CD14-positive monocyte (primary cell): ENCODE results near the gene ZNF774. TPM values are rescaled to one million over a fixed set of nuclear protein-coding genes. Genes with fewer than 3 reads are reported as not detected.

Experiments
- DNase-seq, 3 donors: peaks; one replicate each; pipeline ENCODE4 v3.0.0-alpha.2; 2011 to 2022
- H2AFZ ChIP-seq: 2 replicates; pipeline ENCODE4 v1.6.0; 2012; ENCODE audit warnings: mild to moderate bottlenecking, low read depth, low read length, inconsistent platforms; ENCODE audit not compliant: insufficient read depth, poor library complexity, severe bottlenecking
- H3K27ac ChIP-seq, 2 donors: 1 replicate in 1 of 2; 2 replicates in 1 of 2; pipeline ENCODE4 v1.5.1; 2012 to 2013; ENCODE audit warnings: low read length in 2 of 2, control low read depth in 1 of 2, inconsistent platforms in 1 of 2, low read depth in 1 of 2, mild to moderate bottlenecking in 1 of 2
- H3K27me3 ChIP-seq, 2 donors: one replicate each; pipeline versions ENCODE4 v1.6.0 to v1.6.1; 2011 to 2013; ENCODE audit warnings: low read length in 2 of 2; ENCODE audit not compliant: control insufficient read depth in 2 of 2, insufficient read depth in 2 of 2
- H3K36me3 ChIP-seq, 2 donors: replicated peaks in 1 of 2; 1 replicate in 1 of 2; 2 replicates in 1 of 2; pipeline versions ENCODE4 v1.5.1 to v1.6.1; 2012 to 2013; ENCODE audit warnings: low read length in 2 of 2, control low read depth in 1 of 2, inconsistent platforms in 1 of 2, mild to moderate bottlenecking in 1 of 2; ENCODE audit not compliant: insufficient read depth in 2 of 2, control insufficient read depth in 1 of 2
- H3K4me1 ChIP-seq, 2 donors: 1 replicate in 1 of 2; 2 replicates in 1 of 2; pipeline versions ENCODE4 v1.5.1 to v1.6.1; 2012 to 2013; ENCODE audit warnings: low read length in 2 of 2, control low read depth in 1 of 2, inconsistent platforms in 1 of 2, mild to moderate bottlenecking in 1 of 2, moderate library complexity in 1 of 2; ENCODE audit not compliant: insufficient read depth in 2 of 2, control insufficient read depth in 1 of 2
- H3K4me2 ChIP-seq: replicated peaks from 2 replicates; pipeline ENCODE3; 2012; ENCODE audit warnings: low read length, moderate library complexity, mild to moderate bottlenecking; ENCODE audit not compliant: poor library complexity, severe bottlenecking; ENCODE audit errors: extremely low read depth
- H3K4me3 ChIP-seq, 3 experiments: fragments of 200-600 bp in 1 of 3; sonication (generic) in 1 of 3; replicated peaks in 1 of 3; 1 replicate in 2 of 3; 2 replicates in 1 of 3; pipeline ENCODE4 v1.5.1; 2011 to 2013; ENCODE audit warnings: low read length in 3 of 3, mild to moderate bottlenecking in 3 of 3, control low read depth in 2 of 3, low read depth in 2 of 3, inconsistent platforms in 1 of 3, moderate library complexity in 1 of 3
- H3K79me2 ChIP-seq: 2 replicates; pipeline ENCODE4 v1.6.0; 2012; ENCODE audit warnings: mild to moderate bottlenecking, control low read depth, inconsistent platforms, low read length, moderate library complexity; ENCODE audit not compliant: insufficient read depth
- H3K9ac ChIP-seq: 2 replicates; pipeline ENCODE4 v1.6.0; 2017; ENCODE audit warnings: low read length, mild to moderate bottlenecking; ENCODE audit not compliant: insufficient read depth, poor library complexity, severe bottlenecking
- H3K9me3 ChIP-seq, 2 donors: replicated peaks in 1 of 2; 1 replicate in 1 of 2; 2 replicates in 1 of 2; pipeline versions ENCODE4 v1.5.1 to v1.6.1; 2012 to 2013; ENCODE audit warnings: low read length in 2 of 2, control low read depth in 1 of 2; ENCODE audit not compliant: control insufficient read depth in 1 of 2, insufficient read depth in 1 of 2
- H4K20me1 ChIP-seq: 2 replicates; pipeline ENCODE4 v1.6.0; 2012; ENCODE audit warnings: mild to moderate bottlenecking, low read length, control low read depth, moderate library complexity; ENCODE audit not compliant: insufficient read depth
- H3K27ac Mint-ChIP-seq, 7 donors: one replicate each; pipeline ENCODE4 v1.8.0; 2020; ENCODE audit warnings: mild to moderate bottlenecking in 7 of 7, mixed read lengths in 7 of 7, moderate library complexity in 6 of 7, inconsistent platforms in 2 of 7
- H3K27me3 Mint-ChIP-seq, 3 donors: one replicate each; pipeline ENCODE4 v1.8.0; 2021 to 2022; ENCODE audit warnings: low read depth in 3 of 3, mild to moderate bottlenecking in 3 of 3, mixed read lengths in 3 of 3, moderate library complexity in 3 of 3, inconsistent platforms in 1 of 3
- H3K36me3 Mint-ChIP-seq, 2 donors: one replicate each; pipeline ENCODE4 v1.8.0; 2020; ENCODE audit warnings: mixed read lengths in 2 of 2, inconsistent platforms in 1 of 2, mild to moderate bottlenecking in 1 of 2
- H3K4me1 Mint-ChIP-seq: one replicate; pipeline ENCODE4 v1.8.0; 2020; ENCODE audit warnings: mild to moderate bottlenecking, mixed read lengths
- H3K4me3 Mint-ChIP-seq, 2 donors: one replicate each; pipeline ENCODE4 v1.8.0; 2020; ENCODE audit warnings: mild to moderate bottlenecking in 2 of 2, mixed read lengths in 2 of 2, moderate library complexity in 1 of 2
- H3K9me3 Mint-ChIP-seq, 7 donors: one replicate each; pipeline ENCODE4 v1.8.0; 2020 to 2022; ENCODE audit warnings: mixed read lengths in 7 of 7, mild to moderate bottlenecking in 6 of 7, moderate library complexity in 6 of 7, inconsistent platforms in 2 of 7
- WGBS: methylation state at CpG from one replicate; pipeline ENCODE4 v1.1.5; 2013; ENCODE audit warnings: missing lambda C conversion rate; ENCODE audit not compliant: insufficient coverage; 5-methylcytosine and 5-hydroxymethylcytosine counted together
- intact Hi-C, 2 donors: fragments of 100-400 bp; cut with micrococcal nuclease; formaldehyde crosslinking; loops; one replicate each; pipeline versions ENCODE4 v1.15.0 to v1.15.1; 2023
- polyA plus RNA-seq, 3 donors: library from polyadenylated mRNA; depleted of rRNA in 1 of 3; unstranded in 2 of 3; stranded (reverse) in 1 of 3; fragments of 300-500 nt in 2 of 3; fragments of >200 nt in 1 of 3; fragmentation: Illumina TruSeq in 2 of 3; gene quantifications; 1 replicate in 2 of 3; 2 replicates in 1 of 3; pipeline ENCODE4 v1.2.3, GENCODE V29; 2012 to 2021
- TF ChIP-seq, protein P1 (sequence below): fragments of 200-600 bp; IDR thresholded peaks from one replicate; pipeline ENCODE4 v1.8.0; 2022; ENCODE audit warnings: antibody characterized with exemption, mild to moderate bottlenecking

ZNF774 gene
- polyA plus RNA-seq, 3 donors = 0.12 to 0.23 TPM; not detected in 1

DNA sequence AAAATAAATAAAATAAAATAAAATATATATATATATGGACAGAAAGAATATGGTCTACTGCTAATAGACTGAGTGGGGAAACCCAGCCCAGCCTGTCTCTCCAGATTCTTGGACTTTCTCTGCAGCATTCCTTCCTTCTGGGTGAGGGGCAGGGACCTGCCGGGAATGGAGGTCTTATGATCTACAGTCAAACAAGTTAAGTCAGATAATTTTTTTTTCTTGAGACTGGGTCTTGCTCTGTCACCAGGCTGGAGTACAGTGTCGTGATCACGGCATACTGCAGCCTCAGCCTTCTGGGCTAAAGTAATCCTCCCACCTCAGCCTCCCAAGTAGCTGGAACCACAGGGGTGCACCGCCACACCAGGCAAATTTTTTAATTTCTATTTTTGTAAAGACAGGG lies 33.5 kb upstream of the ZNF774 start:
- TF ChIP-seq, protein P1, sequence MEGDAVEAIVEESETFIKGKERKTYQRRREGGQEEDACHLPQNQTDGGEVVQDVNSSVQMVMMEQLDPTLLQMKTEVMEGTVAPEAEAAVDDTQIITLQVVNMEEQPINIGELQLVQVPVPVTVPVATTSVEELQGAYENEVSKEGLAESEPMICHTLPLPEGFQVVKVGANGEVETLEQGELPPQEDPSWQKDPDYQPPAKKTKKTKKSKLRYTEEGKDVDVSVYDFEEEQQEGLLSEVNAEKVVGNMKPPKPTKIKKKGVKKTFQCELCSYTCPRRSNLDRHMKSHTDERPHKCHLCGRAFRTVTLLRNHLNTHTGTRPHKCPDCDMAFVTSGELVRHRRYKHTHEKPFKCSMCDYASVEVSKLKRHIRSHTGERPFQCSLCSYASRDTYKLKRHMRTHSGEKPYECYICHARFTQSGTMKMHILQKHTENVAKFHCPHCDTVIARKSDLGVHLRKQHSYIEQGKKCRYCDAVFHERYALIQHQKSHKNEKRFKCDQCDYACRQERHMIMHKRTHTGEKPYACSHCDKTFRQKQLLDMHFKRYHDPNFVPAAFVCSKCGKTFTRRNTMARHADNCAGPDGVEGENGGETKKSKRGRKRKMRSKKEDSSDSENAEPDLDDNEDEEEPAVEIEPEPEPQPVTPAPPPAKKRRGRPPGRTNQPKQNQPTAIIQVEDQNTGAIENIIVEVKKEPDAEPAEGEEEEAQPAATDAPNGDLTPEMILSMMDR = no peak
- Mint-ChIP-seq H3K9me3 (no peaks in the 10 kb centered on the region), H3K4me3 (no peak overlapping the region), H3K4me1 (peaks cover 11% of the 10 kb centered on the region), H3K27ac (no peak overlapping the region), H3K27me3 (peaks cover 0 to 2% (median 1%) of the 10 kb centered on the region in 3 donors), H3K36me3 (no peaks in the 10 kb centered on the region)
- no peak for DNase-seq
- Histone ChIP-seq H3K36me3 (no peaks in the 10 kb centered on the region), H2AFZ (no peak overlapping the region), H3K4me2 (no peak overlapping the region), H3K4me1 (peaks cover 6 to 7% of the 10 kb centered on the region in 2 donors), H3K9ac (no peak overlapping the region), H3K9me3 (no peaks in the 10 kb centered on the region), H3K4me3 (no peak overlapping the region), H3K27me3 (no peaks in the 10 kb centered on the region), H3K79me2 (no peaks in the 10 kb centered on the region), H3K27ac (no peak overlapping the region), H4K20me1 (no peaks in the 10 kb centered on the region)
- 93% methylated on average over 3 of the region's 4 CpGs for WGBS
- intact Hi-C loops = no loop called here

DNA sequence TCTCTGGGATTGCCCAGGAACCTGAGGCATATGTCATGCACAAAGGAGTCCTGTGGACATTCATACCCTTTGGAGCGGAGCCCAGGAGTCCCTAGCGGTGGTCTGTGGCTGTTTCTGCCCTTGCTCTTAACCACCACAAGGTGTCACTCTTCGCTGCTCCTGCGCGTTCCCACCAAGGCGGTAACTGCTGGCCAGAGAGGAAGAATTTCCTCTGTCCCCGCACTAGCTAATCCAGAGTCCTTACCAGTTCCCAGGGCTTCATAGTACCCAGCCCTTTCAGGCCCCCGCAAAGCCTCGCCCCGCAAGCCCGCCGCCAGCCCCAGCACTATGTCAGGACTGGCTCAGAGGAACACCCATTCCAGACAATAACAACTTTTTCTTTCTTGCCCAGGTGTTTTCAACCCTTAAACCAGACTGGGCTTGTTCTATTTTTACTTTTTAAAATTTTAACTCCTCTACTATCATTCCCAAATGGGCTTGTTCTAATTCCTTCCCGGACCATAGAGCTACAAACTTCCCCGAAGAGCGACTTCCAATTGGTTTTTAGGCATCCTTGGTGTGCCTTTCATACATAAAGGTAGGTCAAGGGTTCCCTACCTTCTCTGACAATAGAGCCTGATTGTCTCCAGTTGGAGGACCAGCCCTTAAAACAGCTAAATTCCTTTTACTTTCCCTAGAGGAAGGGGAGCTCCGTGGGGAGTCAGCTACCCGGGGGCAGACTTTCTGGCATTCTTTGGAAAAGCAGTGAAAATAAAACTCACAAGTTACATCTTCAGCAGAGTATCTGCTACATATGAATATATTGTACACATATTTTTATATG lies 31.8 kb upstream of the ZNF774 start:
- Histone ChIP-seq H3K9me3 (no peaks in the 10 kb centered on the region), H3K36me3 (no peaks in the 10 kb centered on the region), H4K20me1 (no peaks in the 10 kb centered on the region), H3K27me3 (no peaks in the 10 kb centered on the region), H3K4me2 (peak overlapping the region; percentile 54), H3K27ac (no peak overlapping the region), H3K4me1 (peaks cover 7% of the 10 kb centered on the region in 2 donors), H3K79me2 (no peaks in the 10 kb centered on the region), H3K9ac (no peak overlapping the region), H2AFZ (peak overlapping the region; percentile 80), H3K4me3 (peak overlapping the region in 1 of 3 experiments; percentile 30)
- H3K4me1 Mint-ChIP-seq = peaks cover 10% of the 10 kb centered on the region
- TF ChIP-seq, protein P1 = peak; percentile 91
- 3% methylated on average over 12 of the region's 17 CpGs for WGBS
- no peaks in the 10 kb centered on the region for H3K9me3 Mint-ChIP-seq
- peaks cover 0 to 3% (median 3%) of the 10 kb centered on the region in 3 donors for H3K27me3 Mint-ChIP-seq
- H3K36me3 Mint-ChIP-seq = no peaks in the 10 kb centered on the region
- intact Hi-C loops = loop anchor here (2.0 to 10.0 kb wide), 3 partner anchors 105 to 165 kb away; no protein-coding TSS in a partner anchor
- peak overlapping the region in 2 of 7 donors; percentile 23 to 63 for H3K27ac Mint-ChIP-seq
- DNase-seq = peak; percentile 76 to 84 (median 84)
- H3K4me3 Mint-ChIP-seq = peak overlapping the region; percentile 35
